ENCODE results near the gene TMEM273.
A peak's percentile ranks its signal among the peaks of the same experiment; 100 is the strongest.

The TMEM273 gene

DNA sequence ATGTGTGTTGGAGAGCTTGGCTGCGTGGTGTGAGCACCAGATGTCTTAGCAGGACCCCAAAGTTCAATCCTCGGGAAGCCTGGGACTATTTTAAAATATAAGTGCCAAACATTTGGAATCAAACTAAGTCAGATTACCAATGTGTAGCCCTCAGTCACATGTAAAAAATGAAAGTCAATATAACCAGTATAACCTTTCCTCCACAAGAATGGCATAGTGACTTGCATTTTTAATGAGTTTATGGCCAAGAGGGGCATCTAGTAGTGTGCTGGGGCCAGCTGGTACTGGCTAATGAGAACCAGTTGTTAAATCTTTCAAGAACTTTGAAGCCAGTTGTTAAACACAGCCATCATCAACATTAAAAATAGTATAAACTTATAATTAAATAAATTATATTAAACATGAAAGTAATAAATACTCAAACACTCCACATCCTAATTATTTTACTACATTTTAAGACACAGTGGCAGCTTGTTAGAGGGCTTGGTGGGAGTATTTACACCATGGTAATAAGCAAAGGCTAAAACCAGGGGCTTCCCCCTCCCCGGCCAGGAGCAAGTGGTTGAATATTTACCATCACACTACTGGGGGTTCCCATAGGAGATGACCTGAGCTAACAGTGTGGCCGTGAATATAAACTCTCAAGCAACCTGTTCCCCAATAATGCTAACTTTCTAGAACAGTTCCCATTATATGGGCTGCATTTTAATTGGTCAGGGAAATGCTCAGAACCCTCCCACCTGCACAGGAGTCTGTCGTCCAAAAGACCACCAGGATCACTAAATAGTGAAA, 46.5 kb downstream of the TMEM273 start:
- TF ChIP-seq, protein P1, sequence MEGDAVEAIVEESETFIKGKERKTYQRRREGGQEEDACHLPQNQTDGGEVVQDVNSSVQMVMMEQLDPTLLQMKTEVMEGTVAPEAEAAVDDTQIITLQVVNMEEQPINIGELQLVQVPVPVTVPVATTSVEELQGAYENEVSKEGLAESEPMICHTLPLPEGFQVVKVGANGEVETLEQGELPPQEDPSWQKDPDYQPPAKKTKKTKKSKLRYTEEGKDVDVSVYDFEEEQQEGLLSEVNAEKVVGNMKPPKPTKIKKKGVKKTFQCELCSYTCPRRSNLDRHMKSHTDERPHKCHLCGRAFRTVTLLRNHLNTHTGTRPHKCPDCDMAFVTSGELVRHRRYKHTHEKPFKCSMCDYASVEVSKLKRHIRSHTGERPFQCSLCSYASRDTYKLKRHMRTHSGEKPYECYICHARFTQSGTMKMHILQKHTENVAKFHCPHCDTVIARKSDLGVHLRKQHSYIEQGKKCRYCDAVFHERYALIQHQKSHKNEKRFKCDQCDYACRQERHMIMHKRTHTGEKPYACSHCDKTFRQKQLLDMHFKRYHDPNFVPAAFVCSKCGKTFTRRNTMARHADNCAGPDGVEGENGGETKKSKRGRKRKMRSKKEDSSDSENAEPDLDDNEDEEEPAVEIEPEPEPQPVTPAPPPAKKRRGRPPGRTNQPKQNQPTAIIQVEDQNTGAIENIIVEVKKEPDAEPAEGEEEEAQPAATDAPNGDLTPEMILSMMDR (conservative IDR thresholded peaks at IDR 0.05; ENCODE audit: low read depth, low read length) = no peak
- DNase-seq (ENCODE audit: low read depth) = no peak
- no peak overlapping the region for H3K4me3 ChIP-seq (ENCODE audit: low read depth, low read length)

DNA sequence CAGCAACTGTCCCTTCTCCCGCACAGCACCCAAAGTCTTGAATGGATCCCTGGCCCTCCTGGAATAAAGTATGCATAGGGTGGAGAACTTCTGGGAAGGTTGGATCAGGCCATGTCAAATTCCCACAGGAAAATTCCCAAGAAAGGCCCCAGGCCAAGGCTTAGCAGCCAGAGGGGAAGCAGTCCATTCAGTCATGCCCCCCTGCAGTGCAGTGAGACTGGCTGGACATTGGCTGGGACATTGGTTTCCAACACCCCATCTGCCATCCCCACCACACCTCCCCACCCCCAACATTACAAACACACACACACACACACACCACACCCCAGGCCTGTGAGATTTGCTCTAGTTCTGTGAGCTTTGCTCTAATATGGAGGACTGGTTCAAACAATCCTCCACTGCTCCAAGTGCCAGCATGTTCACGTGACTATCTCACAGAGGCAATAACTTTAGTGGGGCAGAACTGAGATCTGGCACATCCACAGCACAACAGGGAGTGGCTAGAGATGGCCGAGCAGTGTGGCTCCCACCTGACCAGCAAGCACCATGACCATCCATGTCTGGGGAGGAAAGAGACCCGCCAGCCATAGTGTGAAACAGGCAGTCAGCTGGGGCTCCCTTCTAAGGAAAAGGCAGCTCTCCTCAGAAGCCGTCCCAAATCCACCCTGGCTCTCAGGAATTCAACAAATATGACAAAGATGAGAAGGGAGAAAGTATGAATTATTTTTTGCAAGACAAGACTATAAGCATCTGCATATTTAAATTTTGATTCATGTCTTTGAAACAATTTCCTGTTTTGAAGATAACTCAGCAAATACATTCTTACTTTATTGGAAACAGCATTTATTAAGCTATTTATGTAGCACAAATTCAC, 47.6 kb downstream of the TMEM273 start:
- no peak for DNase-seq (ENCODE audit: low read depth)
- H3K4me3 ChIP-seq (ENCODE audit: low read depth, low read length) = no peak overlapping the region
- TF ChIP-seq, protein P1 (conservative IDR thresholded peaks at IDR 0.05; ENCODE audit: low read depth, low read length) = no peak

DNA sequence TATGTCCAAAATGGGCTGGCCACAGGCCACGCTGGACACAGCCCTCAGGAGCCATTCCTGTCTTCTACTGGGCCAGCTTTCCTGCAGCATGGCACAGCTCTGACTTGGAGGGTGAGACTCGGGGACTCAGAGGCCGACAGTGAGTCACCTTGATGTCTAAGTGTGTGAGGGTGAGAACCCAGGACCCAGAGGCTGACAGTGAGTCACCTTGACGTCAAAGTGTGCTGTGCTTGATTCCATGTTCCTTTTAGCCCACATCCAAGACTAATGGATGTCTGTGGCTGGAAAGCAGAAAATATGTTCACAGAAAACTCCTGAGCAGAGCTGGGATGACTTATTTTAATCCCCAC, 48.4 kb downstream of the TMEM273 start:
- no peak overlapping the region for H3K4me3 ChIP-seq (ENCODE audit: low read depth, low read length)
- TF ChIP-seq, protein P1 (conservative IDR thresholded peaks at IDR 0.05; ENCODE audit: low read depth, low read length) = no peak
- DNase-seq (ENCODE audit: low read depth) = peak; percentile 72

DNA sequence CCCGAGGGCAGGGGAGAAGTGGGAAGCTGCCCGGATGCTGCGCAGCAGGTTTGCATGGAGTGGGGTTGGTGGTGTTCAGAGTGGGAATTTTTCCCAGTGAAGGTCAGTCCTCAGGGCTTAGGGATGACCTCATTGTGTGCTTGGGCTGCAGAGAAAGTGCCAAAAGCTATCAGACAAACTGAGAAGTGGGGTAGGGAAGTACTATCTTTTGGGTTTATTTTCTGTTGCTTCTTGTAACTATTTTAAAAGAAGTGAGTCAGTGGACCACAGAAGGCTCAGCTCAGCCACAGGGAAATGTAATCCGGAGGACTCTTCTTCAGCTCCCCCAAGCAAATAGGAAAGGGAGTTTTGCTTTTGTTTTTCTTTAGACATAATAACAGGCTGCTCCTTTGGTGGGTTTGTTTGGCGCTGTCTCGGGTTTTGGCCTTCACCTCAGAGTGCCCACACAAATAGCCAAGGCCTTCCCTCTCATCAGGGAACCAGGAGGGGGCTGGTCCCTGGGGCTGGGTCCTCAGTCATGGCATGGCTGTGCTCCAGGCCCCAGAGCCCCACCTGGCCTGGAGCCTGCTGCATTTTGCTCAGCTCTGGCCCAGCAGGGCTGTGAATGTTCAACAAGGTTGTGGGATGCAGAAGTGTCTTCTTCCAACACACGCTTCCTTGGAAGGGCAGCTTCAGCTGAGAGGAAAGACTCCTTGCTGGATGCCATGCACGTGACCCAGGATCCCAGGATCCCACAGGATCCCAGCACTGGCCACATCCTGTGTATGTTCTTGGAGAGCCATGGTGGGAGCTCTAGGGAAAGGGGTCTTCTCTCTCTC, 49.0 kb downstream of the TMEM273 start:
- no peak overlapping the region for H3K4me3 ChIP-seq (ENCODE audit: low read depth, low read length)
- peak; percentile 62 for DNase-seq (ENCODE audit: low read depth)
- TF ChIP-seq, protein P1 (conservative IDR thresholded peaks at IDR 0.05; ENCODE audit: low read depth, low read length) = no peak

DNA sequence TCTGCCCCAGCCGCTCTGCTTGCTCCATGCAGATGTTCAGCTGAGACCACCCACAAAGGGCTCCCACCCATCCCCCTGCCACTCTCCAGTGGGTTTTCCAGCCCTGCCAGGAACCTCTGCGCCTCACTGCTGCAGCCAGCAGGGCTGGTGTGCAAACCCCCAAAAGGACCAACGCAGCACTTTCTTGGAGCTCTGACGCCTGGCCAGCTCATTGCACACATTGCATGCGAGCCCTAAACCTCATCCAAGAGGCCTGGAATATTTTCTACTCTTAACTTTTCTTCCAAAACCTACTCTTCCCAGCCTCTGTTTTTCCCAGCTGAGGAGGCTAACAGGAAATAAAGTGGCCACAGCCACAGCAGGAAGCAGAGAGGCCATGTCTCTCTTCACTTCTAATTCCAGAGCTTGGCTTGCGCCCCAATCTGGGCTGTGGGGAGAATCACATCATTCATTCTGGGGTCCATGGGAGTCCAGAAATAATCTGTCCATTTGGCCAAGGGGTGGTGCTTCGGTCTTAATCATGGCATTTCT, 49.8 kb downstream of the TMEM273 start:
- DNase-seq (ENCODE audit: low read depth) = no peak
- TF ChIP-seq, protein P1 (conservative IDR thresholded peaks at IDR 0.05; ENCODE audit: low read depth, low read length) = no peak
- H3K4me3 ChIP-seq (ENCODE audit: low read depth, low read length) = no peak overlapping the region

GRCh38 chr10:49136525-49136924, 51.7 kb downstream of the TMEM273 start:
- no peak overlapping the region for H3K4me3 ChIP-seq (ENCODE audit: low read depth, low read length)
- TF ChIP-seq, protein P1 (conservative IDR thresholded peaks at IDR 0.05; ENCODE audit: low read depth, low read length) = no peak
- no peak for DNase-seq (ENCODE audit: low read depth)

All from choroid plexus epithelial cell (primary cell).